Astrocyte of the cerebellum (primary cell): ENCODE results near the gene FGD5.

ENCODE experiments used
- DNase-seq: peaks from one replicate; pipeline ENCODE4 v3.0.0-alpha.2; 2011; ENCODE audit warnings: low read depth
- H3K4me3 ChIP-seq: 2 replicates; pipeline ENCODE4 v1.5.1; 2011; ENCODE audit warnings: mild to moderate bottlenecking, low read depth, low read length, moderate library complexity
- CTCF ChIP-seq: IDR thresholded peaks from 2 replicates; pipeline ENCODE4 v1.5.1; 2012; ENCODE audit warnings: low read length, low read depth, moderate library complexity, mild to moderate bottlenecking; ENCODE audit errors: missing control alignments
- in situ Hi-C: cut with HindIII; loops from 2 replicates; pipeline ENCODE4 v1.10.0; 2017; ENCODE audit warnings: low sequenced_read_pairs

FGD5 gene

GRCh38 chr3:14967285-14967684, 148.5 kb downstream of the FGD5 start:
- no peak for DNase-seq
- in situ Hi-C loops, result no loop called here
- TF ChIP-seq CTCF, result no peak
- H3K4me3 ChIP-seq, result no peak overlapping the region

- in situ Hi-C loops, result no loop called here
- DNase-seq, result no peak
- no peak for TF ChIP-seq CTCF
- H3K4me3 ChIP-seq, result no peak overlapping the region
Observed at GRCh38 chr3:14969671-14970070, 150.9 kb downstream of the FGD5 start.

- no peak for TF ChIP-seq CTCF
- no peak for DNase-seq
- no peak overlapping the region for H3K4me3 ChIP-seq
- in situ Hi-C loops, result no loop called here
Observed at GRCh38 chr3:14976317-14976716, 157.6 kb downstream of the FGD5 start.

- DNase-seq, result no peak
- no peak overlapping the region for H3K4me3 ChIP-seq
- in situ Hi-C loops, result no loop called here
- no peak for TF ChIP-seq CTCF
Observed at GRCh38 chr3:14980689-14981088, 161.9 kb downstream of the FGD5 start.
